Trophoblast cell (in vitro differentiated cells and primary cell): ENCODE measurements around the gene KCNQ1.

Source experiments
- DNase-seq, 2 donors: peaks; one replicate each; pipeline ENCODE4 v3.0.0-alpha.2; 2016
- H2AFZ ChIP-seq: 2 replicates; pipeline ENCODE4 v1.6.1; 2013; ENCODE audit warnings: low read length, moderate library complexity, mild to moderate bottlenecking; ENCODE audit not compliant: insufficient read depth, poor library complexity
- H2AK5ac ChIP-seq: 2 replicates; pipeline ENCODE4 v1.6.1; 2013; ENCODE audit warnings: mild to moderate bottlenecking, low read length
- H2BK120ac ChIP-seq: 2 replicates; pipeline ENCODE4 v1.6.1; 2013; ENCODE audit warnings: low read length, mild to moderate bottlenecking, moderate library complexity; ENCODE audit not compliant: insufficient read depth, poor library complexity
- H2BK12ac ChIP-seq: 2 replicates; pipeline ENCODE4 v1.6.1; 2013; ENCODE audit warnings: mild to moderate bottlenecking, low read length, moderate library complexity
- H2BK5ac ChIP-seq: 2 replicates; pipeline ENCODE4 v1.6.1; 2013; ENCODE audit warnings: low read length, low read depth, moderate library complexity, mild to moderate bottlenecking; ENCODE audit not compliant: poor library complexity
- H3K14ac ChIP-seq: 2 replicates; pipeline ENCODE4 v1.6.1; 2013; ENCODE audit warnings: mild to moderate bottlenecking, low read length
- H3K18ac ChIP-seq: 2 replicates; pipeline ENCODE4 v1.6.1; 2013; ENCODE audit warnings: mild to moderate bottlenecking, low read length
- H3K23ac ChIP-seq: 2 replicates; pipeline ENCODE4 v1.6.1; 2013; ENCODE audit warnings: low read length
- H3K27ac ChIP-seq: 2 replicates; pipeline ENCODE4 v1.5.1; 2013; ENCODE audit warnings: low read depth, mild to moderate bottlenecking, inconsistent platforms, low read length, moderate library complexity
- H3K27me3 ChIP-seq: 2 replicates; pipeline ENCODE4 v1.6.1; 2013; ENCODE audit warnings: inconsistent platforms, mild to moderate bottlenecking, low read length, moderate library complexity; ENCODE audit not compliant: insufficient read depth
- H3K36me3 ChIP-seq, 2 experiments: 1 replicate in 1 of 2; 2 replicates in 1 of 2; pipeline ENCODE4 v1.6.1; 2013; ENCODE audit warnings: low read length in 2 of 2, mild to moderate bottlenecking in 2 of 2, moderate library complexity in 1 of 2; ENCODE audit not compliant: insufficient read depth in 2 of 2, control insufficient read depth in 1 of 2
- H3K4ac ChIP-seq: 2 replicates; pipeline ENCODE4 v1.6.1; 2013; ENCODE audit warnings: low read depth, mild to moderate bottlenecking, low read length, moderate library complexity
- H3K4me1 ChIP-seq, 2 experiments: 1 replicate in 1 of 2; 2 replicates in 1 of 2; pipeline ENCODE4 v1.6.1; 2013; ENCODE audit warnings: low read length in 2 of 2, mild to moderate bottlenecking in 2 of 2, moderate library complexity in 1 of 2; ENCODE audit not compliant: insufficient read depth in 2 of 2, control insufficient read depth in 1 of 2
- H3K4me2 ChIP-seq: 2 replicates; pipeline ENCODE4 v1.6.1; 2013; ENCODE audit warnings: inconsistent platforms, mild to moderate bottlenecking, low read length, moderate library complexity
- H3K4me3 ChIP-seq: 2 replicates; pipeline ENCODE4 v1.5.1; 2013; ENCODE audit warnings: mild to moderate bottlenecking, low read depth, low read length, inconsistent platforms
- H3K79me1 ChIP-seq: one replicate; pipeline ENCODE4 v1.6.1; 2013; ENCODE audit warnings: low read length
- H3K79me2 ChIP-seq: 2 replicates; pipeline ENCODE4 v1.6.1; 2013; ENCODE audit warnings: low read length, mild to moderate bottlenecking; ENCODE audit not compliant: control insufficient read depth, insufficient read depth, poor library complexity
- H3K9ac ChIP-seq: 2 replicates; pipeline ENCODE4 v1.6.1; 2013; ENCODE audit warnings: mild to moderate bottlenecking, low read length
- H3K9me3 ChIP-seq: 2 replicates; pipeline ENCODE4 v1.6.1; 2013; ENCODE audit warnings: low read depth, mild to moderate bottlenecking, control low read depth, inconsistent platforms, low read length; ENCODE audit not compliant: insufficient read depth
- H4K12ac ChIP-seq: 2 replicates; pipeline ENCODE4 v1.6.1; 2013; ENCODE audit warnings: low read depth, mild to moderate bottlenecking, low read length, moderate library complexity
- H4K8ac ChIP-seq: 2 replicates; pipeline ENCODE4 v1.6.1; 2013; ENCODE audit warnings: low read depth, mild to moderate bottlenecking, low read length, moderate library complexity
- H4K91ac ChIP-seq: one replicate; pipeline ENCODE4 v1.6.1; 2013; ENCODE audit warnings: low read depth, mild to moderate bottlenecking, low read length, moderate library complexity
- WGBS: extraction: QIAGEN DNeasy Blood & Tissue Kit; methylation state at CpG from one replicate; pipeline ENCODE4 v1.1.7; 2013; ENCODE audit warnings: missing lambda C conversion rate; ENCODE audit not compliant: insufficient read length, insufficient coverage; ENCODE audit errors: extremely low coverage; 5-methylcytosine and 5-hydroxymethylcytosine counted together

KCNQ1 gene

GRCh38 chr11:2677127-2677526, 232.3 kb downstream of the KCNQ1 start:
- Histone ChIP-seq H2BK5ac (no peak overlapping the region), H3K36me3 (peaks cover 11 to 12% of the 10 kb centered on the region in 2 experiments), H4K8ac (no peak overlapping the region), H3K9ac (no peak overlapping the region), H3K79me2 (no peaks in the 10 kb centered on the region), H3K27me3 (no peaks in the 10 kb centered on the region), H3K27ac (no peak overlapping the region), H3K4ac (no peak overlapping the region), H2BK12ac (no peak overlapping the region), H2AFZ (no peak overlapping the region), H4K12ac (no peak overlapping the region), H3K9me3 (no peaks in the 10 kb centered on the region), H3K18ac (no peak overlapping the region), H4K91ac (no peak overlapping the region), H3K4me3 (no peak overlapping the region), H2AK5ac (no peak overlapping the region), H3K4me2 (no peak overlapping the region), H3K23ac (no peak overlapping the region), H3K4me1 (peaks cover 8 to 18% of the 10 kb centered on the region in 2 experiments), H3K79me1 (peaks cover 6% of the 10 kb centered on the region), H3K14ac (no peak overlapping the region), H2BK120ac (no peak overlapping the region)
- no CpG with 5 or more reads among the region's 1 CpG for WGBS
- no peak for DNase-seq

GRCh38 chr11:2678396-2678795, 233.6 kb downstream of the KCNQ1 start:
- H3K23ac ChIP-seq = no peak overlapping the region
- H3K14ac ChIP-seq = no peak overlapping the region
- H3K79me2 ChIP-seq = no peaks in the 10 kb centered on the region
- no peaks in the 10 kb centered on the region for H3K9me3 ChIP-seq
- no peak overlapping the region for H4K12ac ChIP-seq
- no peak overlapping the region for H2AK5ac ChIP-seq
- H3K4me3 ChIP-seq = no peak overlapping the region
- no peak overlapping the region for H3K18ac ChIP-seq
- no peak overlapping the region for H3K4me2 ChIP-seq
- no peaks in the 10 kb centered on the region for H3K27me3 ChIP-seq
- H3K4ac ChIP-seq = no peak overlapping the region
- peaks cover 7 to 12% of the 10 kb centered on the region in 2 experiments for H3K36me3 ChIP-seq
- H4K8ac ChIP-seq = no peak overlapping the region
- H2BK120ac ChIP-seq = no peak overlapping the region
- H2BK12ac ChIP-seq = no peak overlapping the region
- H3K9ac ChIP-seq = no peak overlapping the region
- no peak overlapping the region for H3K27ac ChIP-seq
- H2AFZ ChIP-seq = no peak overlapping the region
- H3K79me1 ChIP-seq = peaks cover 6% of the 10 kb centered on the region
- no peak overlapping the region for H2BK5ac ChIP-seq
- no CpG with 5 or more reads among the region's 1 CpG for WGBS
- H4K91ac ChIP-seq = no peak overlapping the region
- no peak for DNase-seq
- peaks cover 8 to 18% of the 10 kb centered on the region in 2 experiments for H3K4me1 ChIP-seq

- Histone ChIP-seq H2BK120ac (no peak overlapping the region), H3K79me2 (no peaks in the 10 kb centered on the region), H3K4me2 (no peak overlapping the region), H3K27me3 (no peaks in the 10 kb centered on the region), H3K27ac (no peak overlapping the region), H3K14ac (no peak overlapping the region), H2AFZ (no peak overlapping the region), H2BK12ac (no peak overlapping the region), H2BK5ac (no peak overlapping the region), H2AK5ac (no peak overlapping the region), H3K4me1 (peaks cover 7 to 13% of the 10 kb centered on the region in 2 experiments), H3K9ac (no peak overlapping the region), H4K12ac (no peak overlapping the region), H4K91ac (no peak overlapping the region), H3K79me1 (peaks cover 3% of the 10 kb centered on the region), H4K8ac (no peak overlapping the region), H3K36me3 (peaks cover 3 to 10% of the 10 kb centered on the region in 2 experiments), H3K23ac (no peak overlapping the region), H3K4me3 (no peak overlapping the region), H3K4ac (no peak overlapping the region), H3K18ac (no peak overlapping the region), H3K9me3 (no peaks in the 10 kb centered on the region)
- WGBS = no CpG with 5 or more reads among the region's 2 CpGs
- no peak for DNase-seq
These were observed 234.3 kb downstream of the KCNQ1 start for GRCh38 chr11:2679011-2679676.

GRCh38 chr11:2681408-2682145, 236.8 kb downstream of the KCNQ1 start:
- DNase-seq = no peak
- no peak overlapping the region for H4K8ac ChIP-seq
- H3K23ac ChIP-seq = no peak overlapping the region
- no peak overlapping the region for H4K91ac ChIP-seq
- no peak overlapping the region for H3K4ac ChIP-seq
- H3K9me3 ChIP-seq = no peaks in the 10 kb centered on the region
- H3K4me2 ChIP-seq = no peak overlapping the region
- no peak overlapping the region for H2AK5ac ChIP-seq
- H3K14ac ChIP-seq = no peak overlapping the region
- H2BK5ac ChIP-seq = no peak overlapping the region
- H4K12ac ChIP-seq = no peak overlapping the region
- no peaks in the 10 kb centered on the region for H3K79me2 ChIP-seq
- H3K9ac ChIP-seq = no peak overlapping the region
- H3K27me3 ChIP-seq = no peaks in the 10 kb centered on the region
- no peak overlapping the region for H2BK12ac ChIP-seq
- no peaks in the 10 kb centered on the region for H3K79me1 ChIP-seq
- no peak overlapping the region for H3K4me3 ChIP-seq
- H3K27ac ChIP-seq = no peak overlapping the region
- no peak overlapping the region for H2BK120ac ChIP-seq
- peaks cover 8 to 11% of the 10 kb centered on the region in 2 experiments for H3K4me1 ChIP-seq
- WGBS = no CpG with 5 or more reads among the region's 5 CpGs
- H3K36me3 ChIP-seq = peaks cover 2 to 12% of the 10 kb centered on the region in 2 experiments
- no peak overlapping the region for H2AFZ ChIP-seq
- H3K18ac ChIP-seq = no peak overlapping the region
